HepG2 (cell line): ENCODE measurements around the gene CD4. TPM values are rescaled to one million over a fixed set of nuclear protein-coding genes. Genes with fewer than 3 reads are reported as not detected.

Experiments used
- ATAC-seq: fragments of 200-7000 bp; cut with Tn5 transposase; 3 replicates; pipeline ENCODE4 v1.9.1; 2020; ENCODE audit warnings: mild to moderate bottlenecking, moderate library complexity
- BruUV-seq: library from RNA; stranded (reverse); fragments of 400-500 nt; replicated peaks from 2 replicates; lab custom pipeline; 2021; lab: Mats Ljungman, UMichigan
- CTCF ChIA-PET: fragments of 300-600 bp; formaldehyde crosslinking; extraction: SDS; loops from one replicate; lab custom pipeline; 2021; ENCODE audit warnings: low total read pairs, inconsistent platforms, low intra/inter-chr PET ratio; lab: Yijun Ruan, JAX
- POLR2A ChIA-PET: fragments of 350-600 bp; sonication (Branson Sonifier 250); formaldehyde crosslinking; loops from one replicate; lab custom pipeline; 2020; ENCODE audit warnings: antibody characterized with exemption, inconsistent platforms; lab: Yijun Ruan, JAX
- DNase-seq: peaks from one replicate; pipeline ENCODE4 v3.0.0-alpha.2; 2015; ENCODE audit warnings: low spot score
- FAIRE-seq: peaks from 3 replicates; lab custom pipeline; 2011; peaks lifted over from hg19 to GRCh38; lab: Jason Lieb, UNC
- H2AFZ ChIP-seq: one replicate; pipeline ENCODE4 v1.6.1; 2011; ENCODE audit warnings: low read length, inconsistent platforms
- H3K27ac ChIP-seq: fragments of 300-600 bp; 3 replicates; pipeline ENCODE4 v1.8.0; 2011; ENCODE audit warnings: mixed run types, mild to moderate bottlenecking, mixed read lengths, low read length, inconsistent platforms; ENCODE audit not compliant: insufficient read depth; ENCODE audit errors: extremely low read length
- H3K27me3 ChIP-seq, 2 experiments: fragments of 200-600 bp in 1 of 2; 2 replicates in 1 of 2; 3 replicates in 1 of 2; pipeline versions ENCODE4 v1.6.0 to v1.8.0; 2011; ENCODE audit warnings: low read length in 2 of 2, mild to moderate bottlenecking in 2 of 2, moderate library complexity in 2 of 2, inconsistent platforms in 1 of 2; ENCODE audit not compliant: insufficient read depth in 2 of 2, control insufficient read depth in 1 of 2
- H3K36me3 ChIP-seq, 2 experiments: fragments of 200-600 bp in 1 of 2; replicated peaks in 1 of 2; 2 replicates in 1 of 2; 3 replicates in 1 of 2; pipeline versions ENCODE4 v1.5.1 to v1.8.0; 2011; ENCODE audit warnings: low read length in 2 of 2, inconsistent platforms in 1 of 2; ENCODE audit not compliant: insufficient read depth in 2 of 2, control insufficient read depth in 1 of 2
- H3K4me1 ChIP-seq: 2 replicates; pipeline ENCODE4 v1.5.1; 2012; ENCODE audit warnings: low read length, inconsistent platforms; ENCODE audit not compliant: insufficient read depth
- H3K4me2 ChIP-seq: 2 replicates; pipeline ENCODE4 v1.6.0; 2011; ENCODE audit warnings: low read depth, low read length, inconsistent platforms
- H3K4me3 ChIP-seq, 3 experiments: fragments of 200-600 bp in 1 of 3; sonication (generic), shearing (Covaris generic) in 1 of 3; replicated peaks in 1 of 3; 2 replicates each; pipeline ENCODE4 v1.5.1; 2011 to 2016; ENCODE audit warnings: low read length in 3 of 3, inconsistent platforms in 2 of 3, low read depth in 2 of 3, mild to moderate bottlenecking in 2 of 3, control low read depth in 1 of 3, mixed read lengths in 1 of 3; ENCODE audit not compliant: insufficient read depth in 1 of 3
- H3K79me2 ChIP-seq: one replicate; pipeline ENCODE4 v1.6.1; 2011; ENCODE audit warnings: low read length, inconsistent platforms; ENCODE audit not compliant: insufficient read depth
- H3K9ac ChIP-seq: 2 replicates; pipeline ENCODE4 v1.6.0; 2011; ENCODE audit warnings: mild to moderate bottlenecking, low read depth, low read length, inconsistent platforms; ENCODE audit not compliant: insufficient read depth
- H3K9me3 ChIP-seq: 2 replicates; pipeline ENCODE4 v1.5.1; 2012; ENCODE audit warnings: mild to moderate bottlenecking, low read length
- H4K20me1 ChIP-seq: 2 replicates; pipeline ENCODE4 v1.6.0; 2011; ENCODE audit warnings: inconsistent platforms, mild to moderate bottlenecking, low read length, moderate library complexity; ENCODE audit not compliant: insufficient read depth
- ADNP ChIP-seq: sonication (generic); formaldehyde crosslinking; IDR thresholded peaks from 2 replicates; pipeline ENCODE4 v1.4.0; 2020; ENCODE audit warnings: missing genetic modification reagents
- BRCA1 ChIP-seq: sonication (generic); formaldehyde crosslinking; IDR thresholded peaks from 2 replicates; pipeline ENCODE4 v1.4.0; 2020; ENCODE audit warnings: missing genetic modification reagents
- HDAC1 ChIP-seq: sonication (generic); formaldehyde crosslinking; IDR thresholded peaks from 2 replicates; pipeline ENCODE4 v1.5.1; 2020; ENCODE audit warnings: mild to moderate bottlenecking, missing genetic modification reagents
- PHF21A ChIP-seq: sonication (generic); formaldehyde crosslinking; IDR thresholded peaks from 2 replicates; pipeline ENCODE4 v1.5.0; 2020; ENCODE audit warnings: mild to moderate bottlenecking, missing genetic modification reagents
- POLR2AphosphoS2 ChIP-seq: IDR thresholded peaks from 2 replicates; pipeline ENCODE4 v1.6.1; 2011; ENCODE audit warnings: low read depth, low read length, improper control_type of control experiment
- SRY ChIP-seq: sonication (generic); formaldehyde crosslinking; IDR thresholded peaks from 2 replicates; pipeline ENCODE4 v1.8.0; 2022; ENCODE audit warnings: mild to moderate bottlenecking, missing genetic modification reagents
- ZFP36L1 ChIP-seq: sonication (generic); formaldehyde crosslinking; IDR thresholded peaks from 2 replicates; pipeline ENCODE4 v1.8.0; 2022; ENCODE audit warnings: mild to moderate bottlenecking, missing genetic modification reagents, moderate library complexity
- ZNF343 ChIP-seq: sonication (generic); formaldehyde crosslinking; IDR thresholded peaks from 2 replicates; pipeline ENCODE4 v1.4.0; 2020; ENCODE audit warnings: mild to moderate bottlenecking, missing genetic modification reagents
- ZNF441 ChIP-seq: sonication (generic); formaldehyde crosslinking; IDR thresholded peaks from 2 replicates; pipeline ENCODE4 v1.7.0; 2021; ENCODE audit warnings: missing genetic modification reagents, borderline replicate concordance
- ZNF674 ChIP-seq: sonication (generic); formaldehyde crosslinking; IDR thresholded peaks from 2 replicates; pipeline ENCODE4 v1.5.0; 2020; ENCODE audit warnings: low read depth, mild to moderate bottlenecking, missing genetic modification reagents
- ZNF724P ChIP-seq: sonication (generic); formaldehyde crosslinking; IDR thresholded peaks from 2 replicates; pipeline ENCODE4 v1.8.0; 2022; ENCODE audit warnings: missing genetic modification reagents, borderline replicate concordance
- ZNF879 ChIP-seq: sonication (generic); formaldehyde crosslinking; IDR thresholded peaks from 2 replicates; pipeline ENCODE4 v1.8.1; 2023; ENCODE audit warnings: missing genetic modification reagents
- WGBS: methylation state at CpG from one replicate; pipeline ENCODE4 v1.1.6; 2017; ENCODE audit warnings: low lambda C conversion rate; 5-methylcytosine and 5-hydroxymethylcytosine counted together
- in situ Hi-C: cut with HindIII; loops from 2 replicates; pipeline ENCODE4 v1.10.0; 2017; ENCODE audit warnings: low pct_unique_long_range_greater_than_20kb; ENCODE audit not compliant: extremely low pct_ligation_motif_present
- intact Hi-C: fragments of 100-400 bp; cut with micrococcal nuclease; formaldehyde crosslinking; loops from one replicate; pipeline ENCODE4 v1.10.0; 2022; ENCODE audit not compliant: unreplicated experiment
- polyA plus RNA-seq, 8 experiments: library from polyadenylated mRNA; depleted of rRNA in 3 of 8; stranded (reverse) in 7 of 8; unstranded in 1 of 8; fragments of >200 nt; fragmentation: Illumina TruSeq in 4 of 8; extraction: Trizol in 4 of 8; gene quantifications; 2 replicates each; pipeline versions ENCODE4 v1.2.1 to v1.2.3, GENCODE V29; 2011 to 2016; ENCODE audit warnings: low read depth in 4 of 8, missing spikeins in 1 of 8, mixed read lengths in 1 of 8; ENCODE audit not compliant: insufficient read depth in 1 of 8
- total RNA-seq, 5 experiments: library from RNA; depleted of rRNA; stranded (reverse); fragments of >200 nt; fragmentation: Illumina TruSeq; extraction: Trizol; gene quantifications; 2 replicates each; pipeline ENCODE4 v1.2.3, GENCODE V29; 2016; ENCODE audit warnings: low read depth in 1 of 5
- TF ChIP-seq, protein P1 (sequence below): IDR thresholded peaks from 2 replicates; pipeline ENCODE4 v1.6.1; 2012; ENCODE audit warnings: low read length, improper control_type of control experiment
- TF ChIP-seq, protein P2 (sequence below): IDR thresholded peaks from 2 replicates; pipeline ENCODE4 v1.6.1; 2016; ENCODE audit warnings: missing genetic modification reagents, missing compliant biosample characterization
- TF ChIP-seq, protein P3 (sequence below): sonication (generic); formaldehyde crosslinking; conservative IDR thresholded peaks from 2 replicates; pipeline ENCODE4 v1.8.0; 2022; ENCODE audit warnings: missing genetic modification reagents
- TF ChIP-seq, protein P4 (sequence below): sonication (generic); formaldehyde crosslinking; IDR thresholded peaks from 2 replicates; pipeline ENCODE4 v1.5.0; 2020; ENCODE audit warnings: mild to moderate bottlenecking, missing genetic modification reagents

Gene CD4
- total and polyA plus RNA-seq, 2 of the 13 experiments (the other 11 are each of a cell fraction or from before 2014, with no cell fraction given), result 0.07 to 0.95 TPM

DNA sequence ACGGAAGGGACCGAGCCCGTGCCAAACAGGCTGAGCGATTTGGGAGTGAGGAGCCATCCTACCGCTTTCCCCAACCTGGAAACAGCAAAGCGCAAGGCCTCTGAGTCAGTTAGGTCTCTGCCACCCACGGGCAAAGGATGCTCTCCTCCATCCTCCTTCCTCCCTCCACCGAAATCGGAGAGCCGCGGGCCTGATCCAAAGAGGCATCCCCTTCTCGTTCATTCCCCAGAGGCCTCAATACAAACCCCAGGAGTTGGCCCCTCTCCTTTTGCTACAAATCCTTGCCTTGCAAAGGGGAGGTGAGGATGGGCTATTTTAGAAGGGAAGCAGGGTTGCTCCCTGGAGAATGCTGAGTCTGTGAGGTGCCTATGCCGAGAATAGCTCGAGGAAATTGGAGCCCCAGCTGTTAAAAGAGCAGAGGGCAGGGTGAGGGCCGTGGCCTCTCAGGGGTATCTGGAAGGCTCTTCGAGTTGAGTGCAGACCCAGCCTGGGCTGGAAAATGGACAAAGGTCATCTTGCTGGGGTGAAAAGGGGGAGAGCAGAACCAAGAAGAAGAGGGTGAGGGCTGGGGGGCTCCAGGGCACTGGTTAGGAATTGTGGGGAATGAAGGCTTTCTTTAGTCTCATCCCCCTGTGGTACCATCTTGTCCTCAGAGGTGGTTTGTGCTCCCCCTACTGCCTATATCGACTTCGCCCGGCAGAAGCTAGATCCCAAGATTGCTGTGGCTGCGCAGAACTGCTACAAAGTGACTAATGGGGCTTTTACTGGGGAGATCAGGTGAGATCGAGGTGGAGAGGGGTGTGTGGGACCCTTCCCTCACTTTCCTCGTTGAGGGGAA is 79.1 kb downstream of the CD4 start:
- peak overlapping the region; percentile 88 to 96 (median 92) for H3K4me3 ChIP-seq
- no peaks in the 10 kb centered on the region; a peak in 1 of 5 replicates for H3K27me3 ChIP-seq
- no peak for DNase-seq
- WGBS, result 7% methylated on average over 17 of the region's 22 CpGs
- ChIA-PET POLR2A (interaction anchor here (0.5 to 6.0 kb wide), 19 partner anchors 12 to 1039 kb away, joined by 3 to 132 read pairs (median 11); partner anchors contain the start of genes C12orf57, CDCA3, ENO2 and RNU7-1), CTCF (interaction anchor here (0.7 to 1.4 kb wide), 6 partner anchors 56 to 97 kb away, joined by 3 to 14 read pairs (median 4); no protein-coding TSS in a partner anchor)
- peaks cover 12 to 27% of the 10 kb centered on the region in 2 experiments for H3K36me3 ChIP-seq
- H2AFZ ChIP-seq, result no peak overlapping the region
- no peaks in the 10 kb centered on the region for H3K9me3 ChIP-seq
- peaks cover 45% of the 10 kb centered on the region for H3K4me1 ChIP-seq
- H3K4me2 ChIP-seq, result peak overlapping the region; percentile 93
- in situ Hi-C loops, result no loop called here
- H3K79me2 ChIP-seq, result peaks cover 29% of the 10 kb centered on the region
- peak overlapping the region; percentile 87 for H3K27ac ChIP-seq
- BruUV-seq, result TSS peak; percentile 51
- no peak for ATAC-seq
- peaks cover 44% of the 10 kb centered on the region for H4K20me1 ChIP-seq
- peak overlapping the region; percentile 95 for H3K9ac ChIP-seq
- peak; percentile 32 for FAIRE-seq
- intact Hi-C loops, result loop anchor here (1.0 to 2.0 kb wide), 2 partner anchors 16 to 23 kb away; partner anchors contain the start of gene USP5
- TF ChIP-seq ZNF674 (no peak), BRCA1 (no peak), ADNP (CRISPR knock-in tag) (no peak), PHF21A (CRISPR knock-in tag) (no peak), ZNF724P (no peak), ZNF879 (CRISPR knock-in tag) (no peak; the same call in 1 of the 2 replicates), ZNF343 (CRISPR knock-in tag) (no peak), HDAC1 (CRISPR knock-in tag) (peak; percentile 23; the same call in 1 of the 2 replicates), SRY (CRISPR knock-in tag) (no peak), POLR2AphosphoS2 (no peak), ZFP36L1 (no peak), ZNF441 (CRISPR knock-in tag) (peak; percentile 50)
- TF ChIP-seq, protein P1, sequence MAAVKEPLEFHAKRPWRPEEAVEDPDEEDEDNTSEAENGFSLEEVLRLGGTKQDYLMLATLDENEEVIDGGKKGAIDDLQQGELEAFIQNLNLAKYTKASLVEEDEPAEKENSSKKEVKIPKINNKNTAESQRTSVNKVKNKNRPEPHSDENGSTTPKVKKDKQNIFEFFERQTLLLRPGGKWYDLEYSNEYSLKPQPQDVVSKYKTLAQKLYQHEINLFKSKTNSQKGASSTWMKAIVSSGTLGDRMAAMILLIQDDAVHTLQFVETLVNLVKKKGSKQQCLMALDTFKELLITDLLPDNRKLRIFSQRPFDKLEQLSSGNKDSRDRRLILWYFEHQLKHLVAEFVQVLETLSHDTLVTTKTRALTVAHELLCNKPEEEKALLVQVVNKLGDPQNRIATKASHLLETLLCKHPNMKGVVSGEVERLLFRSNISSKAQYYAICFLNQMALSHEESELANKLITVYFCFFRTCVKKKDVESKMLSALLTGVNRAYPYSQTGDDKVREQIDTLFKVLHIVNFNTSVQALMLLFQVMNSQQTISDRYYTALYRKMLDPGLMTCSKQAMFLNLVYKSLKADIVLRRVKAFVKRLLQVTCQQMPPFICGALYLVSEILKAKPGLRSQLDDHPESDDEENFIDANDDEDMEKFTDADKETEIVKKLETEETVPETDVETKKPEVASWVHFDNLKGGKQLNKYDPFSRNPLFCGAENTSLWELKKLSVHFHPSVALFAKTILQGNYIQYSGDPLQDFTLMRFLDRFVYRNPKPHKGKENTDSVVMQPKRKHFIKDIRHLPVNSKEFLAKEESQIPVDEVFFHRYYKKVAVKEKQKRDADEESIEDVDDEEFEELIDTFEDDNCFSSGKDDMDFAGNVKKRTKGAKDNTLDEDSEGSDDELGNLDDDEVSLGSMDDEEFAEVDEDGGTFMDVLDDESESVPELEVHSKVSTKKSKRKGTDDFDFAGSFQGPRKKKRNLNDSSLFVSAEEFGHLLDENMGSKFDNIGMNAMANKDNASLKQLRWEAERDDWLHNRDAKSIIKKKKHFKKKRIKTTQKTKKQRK, result no peak
- TF ChIP-seq, protein P2, sequence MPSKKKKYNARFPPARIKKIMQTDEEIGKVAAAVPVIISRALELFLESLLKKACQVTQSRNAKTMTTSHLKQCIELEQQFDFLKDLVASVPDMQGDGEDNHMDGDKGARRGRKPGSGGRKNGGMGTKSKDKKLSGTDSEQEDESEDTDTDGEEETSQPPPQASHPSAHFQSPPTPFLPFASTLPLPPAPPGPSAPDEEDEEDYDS, result no peak
- TF ChIP-seq, protein P3, sequence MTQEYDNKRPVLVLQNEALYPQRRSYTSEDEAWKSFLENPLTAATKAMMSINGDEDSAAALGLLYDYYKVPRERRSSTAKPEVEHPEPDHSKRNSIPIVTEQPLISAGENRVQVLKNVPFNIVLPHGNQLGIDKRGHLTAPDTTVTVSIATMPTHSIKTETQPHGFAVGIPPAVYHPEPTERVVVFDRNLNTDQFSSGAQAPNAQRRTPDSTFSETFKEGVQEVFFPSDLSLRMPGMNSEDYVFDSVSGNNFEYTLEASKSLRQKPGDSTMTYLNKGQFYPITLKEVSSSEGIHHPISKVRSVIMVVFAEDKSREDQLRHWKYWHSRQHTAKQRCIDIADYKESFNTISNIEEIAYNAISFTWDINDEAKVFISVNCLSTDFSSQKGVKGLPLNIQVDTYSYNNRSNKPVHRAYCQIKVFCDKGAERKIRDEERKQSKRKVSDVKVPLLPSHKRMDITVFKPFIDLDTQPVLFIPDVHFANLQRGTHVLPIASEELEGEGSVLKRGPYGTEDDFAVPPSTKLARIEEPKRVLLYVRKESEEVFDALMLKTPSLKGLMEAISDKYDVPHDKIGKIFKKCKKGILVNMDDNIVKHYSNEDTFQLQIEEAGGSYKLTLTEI, result no peak
- TF ChIP-seq, protein P4, sequence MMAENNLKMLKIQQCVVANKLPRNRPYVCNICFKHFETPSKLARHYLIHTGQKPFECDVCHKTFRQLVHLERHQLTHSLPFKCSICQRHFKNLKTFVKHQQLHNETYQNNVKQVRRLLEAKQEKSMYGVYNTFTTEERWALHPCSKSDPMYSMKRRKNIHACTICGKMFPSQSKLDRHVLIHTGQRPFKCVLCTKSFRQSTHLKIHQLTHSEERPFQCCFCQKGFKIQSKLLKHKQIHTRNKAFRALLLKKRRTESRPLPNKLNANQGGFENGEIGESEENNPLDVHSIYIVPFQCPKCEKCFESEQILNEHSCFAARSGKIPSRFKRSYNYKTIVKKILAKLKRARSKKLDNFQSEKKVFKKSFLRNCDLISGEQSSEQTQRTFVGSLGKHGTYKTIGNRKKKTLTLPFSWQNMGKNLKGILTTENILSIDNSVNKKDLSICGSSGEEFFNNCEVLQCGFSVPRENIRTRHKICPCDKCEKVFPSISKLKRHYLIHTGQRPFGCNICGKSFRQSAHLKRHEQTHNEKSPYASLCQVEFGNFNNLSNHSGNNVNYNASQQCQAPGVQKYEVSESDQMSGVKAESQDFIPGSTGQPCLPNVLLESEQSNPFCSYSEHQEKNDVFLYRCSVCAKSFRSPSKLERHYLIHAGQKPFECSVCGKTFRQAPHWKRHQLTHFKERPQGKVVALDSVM (CRISPR knock-in tag), result 0 out of 2 replicates have a peak, but pooled peaks have one; percentile 3
